HepG2 (cell line): ENCODE data around the gene BGN. TPM values are rescaled to one million over a fixed set of nuclear protein-coding genes. Genes with fewer than 3 reads are reported as not detected.

Source experiments
- ATF1 ChIP-seq: IDR thresholded peaks from 2 replicates; pipeline ENCODE4 v1.6.1; 2016; ENCODE audit warnings: mild to moderate bottlenecking, control low read depth
- BRD4 ChIP-seq: sonication (generic); formaldehyde crosslinking; IDR thresholded peaks from 2 replicates; pipeline ENCODE4 v1.4.0; 2020; ENCODE audit warnings: missing genetic modification reagents
- E2F5 ChIP-seq: sonication (generic); formaldehyde crosslinking; conservative IDR thresholded peaks from 2 replicates; pipeline ENCODE4 v1.4.0; 2020; ENCODE audit warnings: missing genetic modification reagents
- IKZF5 ChIP-seq: IDR thresholded peaks from 2 replicates; pipeline ENCODE4 v1.6.1; 2018; ENCODE audit warnings: missing genetic modification reagents, mild to moderate bottlenecking, missing compliant biosample characterization
- KDM1A ChIP-seq: IDR thresholded peaks from 2 replicates; pipeline ENCODE4 v1.6.1; 2016; ENCODE audit warnings: missing compliant biosample characterization
- MYC ChIP-seq: sonication (generic); formaldehyde crosslinking; IDR thresholded peaks from 2 replicates; pipeline ENCODE4 v1.9.0; 2021; ENCODE audit warnings: missing genetic modification reagents, borderline replicate concordance
- PCBP1 ChIP-seq: fragments of 200-400 bp; formaldehyde crosslinking; IDR thresholded peaks from 2 replicates; pipeline ENCODE4 v1.6.1; 2017; ENCODE audit warnings: mild to moderate bottlenecking, low read depth, low read length, borderline replicate concordance
- POLR2A ChIP-seq, 2 experiments: IDR thresholded peaks; 2 replicates each; pipeline ENCODE4 v1.6.1; 2011; ENCODE audit warnings: low read depth in 2 of 2, low read length in 2 of 2, mild to moderate bottlenecking in 1 of 2, moderate library complexity in 1 of 2; ENCODE audit not compliant: insufficient read depth in 1 of 2
- RAD51 ChIP-seq: fragments of 450-650 bp; IDR thresholded peaks from 2 replicates; pipeline ENCODE4 v1.6.1; 2016; ENCODE audit warnings: borderline replicate concordance
- RBFOX2 ChIP-seq: fragments of 200-400 bp; formaldehyde crosslinking; IDR thresholded peaks from 2 replicates; pipeline ENCODE4 v1.6.1; 2017; ENCODE audit warnings: low read depth, mild to moderate bottlenecking, low read length
- RBM39 ChIP-seq: fragments of 200-400 bp; formaldehyde crosslinking; IDR thresholded peaks from one replicate; pipeline ENCODE4 v1.6.1; 2018; ENCODE audit warnings: antibody characterized with exemption, mild to moderate bottlenecking, low read depth, low read length; ENCODE audit not compliant: poor library complexity, severe bottlenecking
- SKIL ChIP-seq: sonication (generic); formaldehyde crosslinking; IDR thresholded peaks from 2 replicates; pipeline ENCODE4 v1.8.0; 2022; ENCODE audit warnings: missing genetic modification reagents, mild to moderate bottlenecking, moderate library complexity, borderline replicate concordance
- SYNCRIP ChIP-seq: fragments of 200-400 bp; formaldehyde crosslinking; IDR thresholded peaks from 2 replicates; pipeline ENCODE4 v1.6.1; 2018; ENCODE audit warnings: mild to moderate bottlenecking, low read depth, low read length; ENCODE audit not compliant: insufficient read depth
- ZFP1 ChIP-seq: IDR thresholded peaks from 2 replicates; pipeline ENCODE4 v1.6.1; 2016
- ZNF703 ChIP-seq: sonication (generic); formaldehyde crosslinking; IDR thresholded peaks from 2 replicates; pipeline ENCODE4 v1.5.1; 2020; ENCODE audit warnings: missing genetic modification reagents, mild to moderate bottlenecking, moderate library complexity, borderline replicate concordance
- ZNF747 ChIP-seq: sonication (generic); formaldehyde crosslinking; IDR thresholded peaks from 2 replicates; pipeline ENCODE4 v1.8.1; 2023; ENCODE audit warnings: missing genetic modification reagents, mild to moderate bottlenecking, borderline replicate concordance
- ZSCAN21 ChIP-seq: sonication (generic); formaldehyde crosslinking; IDR thresholded peaks from 2 replicates; pipeline ENCODE4 v1.8.0; 2022; ENCODE audit warnings: mild to moderate bottlenecking, missing genetic modification reagents, moderate library complexity, borderline replicate concordance
- polyA plus RNA-seq, 8 experiments: library from polyadenylated mRNA; depleted of rRNA in 3 of 8; stranded (reverse) in 7 of 8; unstranded in 1 of 8; fragments of >200 nt; fragmentation: Illumina TruSeq in 4 of 8; extraction: Trizol in 4 of 8; gene quantifications; 2 replicates each; pipeline versions ENCODE4 v1.2.1 to v1.2.3, GENCODE V29; 2011 to 2016; ENCODE audit warnings: low read depth in 4 of 8, missing spikeins in 1 of 8, mixed read lengths in 1 of 8; ENCODE audit not compliant: insufficient read depth in 1 of 8
- total RNA-seq, 5 experiments: library from RNA; depleted of rRNA; stranded (reverse); fragments of >200 nt; fragmentation: Illumina TruSeq; extraction: Trizol; gene quantifications; 2 replicates each; pipeline ENCODE4 v1.2.3, GENCODE V29; 2016; ENCODE audit warnings: low read depth in 1 of 5
- TF ChIP-seq, protein P1 (sequence below): sonication (generic); formaldehyde crosslinking; conservative IDR thresholded peaks from 2 replicates; pipeline ENCODE4 v1.8.0; 2022; ENCODE audit warnings: missing genetic modification reagents
- TF ChIP-seq, protein P2 (sequence below): sonication (generic); formaldehyde crosslinking; IDR thresholded peaks from 2 replicates; pipeline ENCODE4 v1.8.0; 2022; ENCODE audit warnings: missing genetic modification reagents, mild to moderate bottlenecking, inconsistent platforms, borderline replicate concordance
- TF ChIP-seq, protein P3 (sequence below): sonication (generic); formaldehyde crosslinking; IDR thresholded peaks from 2 replicates; pipeline ENCODE4 v1.8.1; 2023; ENCODE audit warnings: missing genetic modification reagents, inconsistent platforms, borderline replicate concordance

BGN gene
- total and polyA plus RNA-seq, 2 of the 13 experiments (the other 11 are each of a cell fraction or from before 2014, with no cell fraction given): 0.18 to 0.63 TPM

- no peak for TF ChIP-seq SKIL (CRISPR knock-in tag)
- TF ChIP-seq ZNF703: no peak
- no peak for TF ChIP-seq RBM39
- TF ChIP-seq, protein P1, sequence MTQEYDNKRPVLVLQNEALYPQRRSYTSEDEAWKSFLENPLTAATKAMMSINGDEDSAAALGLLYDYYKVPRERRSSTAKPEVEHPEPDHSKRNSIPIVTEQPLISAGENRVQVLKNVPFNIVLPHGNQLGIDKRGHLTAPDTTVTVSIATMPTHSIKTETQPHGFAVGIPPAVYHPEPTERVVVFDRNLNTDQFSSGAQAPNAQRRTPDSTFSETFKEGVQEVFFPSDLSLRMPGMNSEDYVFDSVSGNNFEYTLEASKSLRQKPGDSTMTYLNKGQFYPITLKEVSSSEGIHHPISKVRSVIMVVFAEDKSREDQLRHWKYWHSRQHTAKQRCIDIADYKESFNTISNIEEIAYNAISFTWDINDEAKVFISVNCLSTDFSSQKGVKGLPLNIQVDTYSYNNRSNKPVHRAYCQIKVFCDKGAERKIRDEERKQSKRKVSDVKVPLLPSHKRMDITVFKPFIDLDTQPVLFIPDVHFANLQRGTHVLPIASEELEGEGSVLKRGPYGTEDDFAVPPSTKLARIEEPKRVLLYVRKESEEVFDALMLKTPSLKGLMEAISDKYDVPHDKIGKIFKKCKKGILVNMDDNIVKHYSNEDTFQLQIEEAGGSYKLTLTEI (CRISPR knock-in tag): no peak
- TF ChIP-seq, protein P2, sequence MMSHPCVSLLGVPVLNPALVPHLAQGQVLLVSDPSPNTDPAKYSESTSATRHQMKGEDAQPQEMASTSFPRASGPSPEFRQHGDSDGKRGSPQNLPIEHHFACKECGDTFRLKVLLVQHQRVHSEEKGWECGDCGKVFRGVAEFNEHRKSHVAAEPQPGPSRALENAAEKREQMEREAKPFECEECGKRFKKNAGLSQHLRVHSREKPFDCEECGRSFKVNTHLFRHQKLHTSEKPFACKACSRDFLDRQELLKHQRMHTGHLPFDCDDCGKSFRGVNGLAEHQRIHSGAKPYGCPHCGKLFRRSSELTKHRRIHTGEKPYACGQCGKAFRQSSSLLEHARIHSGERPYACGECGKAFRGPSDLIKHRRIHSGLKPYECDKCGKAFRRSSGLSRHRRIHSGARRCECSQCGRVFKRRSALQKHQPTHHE (CRISPR knock-in tag): no peak
- no peak for TF ChIP-seq ZFP1 (CRISPR knock-in tag)
- TF ChIP-seq E2F5: peak; percentile 86
- peak; percentile 68 for TF ChIP-seq RBFOX2
- no peak for TF ChIP-seq ZNF747 (CRISPR knock-in tag)
- TF ChIP-seq IKZF5: no peak
- no peak for TF ChIP-seq BRD4 (CRISPR knock-in tag)
- peak; percentile 36 for TF ChIP-seq MYC (CRISPR knock-in tag)
- TF ChIP-seq SYNCRIP: no peak
- TF ChIP-seq ATF1 (CRISPR knock-in tag): no peak
- TF ChIP-seq POLR2A (IDR thresholded peaks at IDR 0.05; ENCODE audit: insufficient read depth in 1 of 2, low read depth in 2 of 2, low read length in 2 of 2): peak in 1 of 2 experiments; percentile 35; a peak in 1 of 4 replicates
- TF ChIP-seq KDM1A (CRISPR knock-in tag): 0 out of 2 replicates have a peak, but pooled peaks have one; percentile 34
- TF ChIP-seq, protein P3, sequence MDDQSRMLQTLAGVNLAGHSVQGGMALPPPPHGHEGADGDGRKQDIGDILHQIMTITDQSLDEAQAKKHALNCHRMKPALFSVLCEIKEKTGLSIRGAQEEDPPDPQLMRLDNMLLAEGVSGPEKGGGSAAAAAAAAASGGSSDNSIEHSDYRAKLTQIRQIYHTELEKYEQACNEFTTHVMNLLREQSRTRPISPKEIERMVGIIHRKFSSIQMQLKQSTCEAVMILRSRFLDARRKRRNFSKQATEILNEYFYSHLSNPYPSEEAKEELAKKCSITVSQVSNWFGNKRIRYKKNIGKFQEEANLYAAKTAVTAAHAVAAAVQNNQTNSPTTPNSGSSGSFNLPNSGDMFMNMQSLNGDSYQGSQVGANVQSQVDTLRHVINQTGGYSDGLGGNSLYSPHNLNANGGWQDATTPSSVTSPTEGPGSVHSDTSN: no peak
- TF ChIP-seq RAD51: no peak
- TF ChIP-seq PCBP1: no peak
- 0 out of 2 replicates have a peak, but pooled peaks have one; percentile 24 for TF ChIP-seq ZSCAN21 (CRISPR knock-in tag)
Measured at GRCh38 chrX:153470411-153471363, 24.1 kb upstream of the BGN start, which contains the start of gene HAUS7 (continued).
